K562 (cell line): ENCODE measurements around the gene PHF12. TPM values are rescaled to one million over a fixed set of nuclear protein-coding genes. Genes with fewer than 3 reads are reported as not detected.
A peak's percentile ranks its signal among the peaks of the same experiment; 100 is the strongest.

ENCODE experiments used
- ATAC-seq: fragments of 200-7000 bp; cut with Tn5 transposase; 3 replicates; pipeline ENCODE4 v1.9.1; 2020; ENCODE audit warnings: moderate library complexity
- BruUV-seq: library from RNA; stranded (reverse); fragments of 400-500 nt; replicated peaks from 2 replicates; lab custom pipeline; 2021; lab: Mats Ljungman, UMichigan
- CTCF ChIA-PET: fragments of 300-600 bp; formaldehyde crosslinking; extraction: SDS; loops from one replicate; lab custom pipeline; 2021; ENCODE audit warnings: low intra/inter-chr PET ratio; lab: Yijun Ruan, JAX
- POLR2A ChIA-PET: fragments of 300-600, 350-650 bp; sonication (Branson Sonifier 250); formaldehyde crosslinking; extraction: SDS; loops from one replicate; lab custom pipeline; 2021; ENCODE audit warnings: antibody characterized with exemption, inconsistent platforms; lab: Yijun Ruan, JAX
- DNase-seq, 4 experiments: peaks; one replicate each; pipeline versions ENCODE4 v3.0.0 to v3.0.0-alpha.2; 2011 to 2018; ENCODE audit warnings: low spot score in 3 of 4, mixed read lengths in 3 of 4; ENCODE audit errors: extremely low read depth in 1 of 4
- FAIRE-seq: peaks from 2 replicates; lab custom pipeline; 2011; peaks lifted over from hg19 to GRCh38; lab: Jason Lieb, UNC
- H2AFZ ChIP-seq: 2 replicates; pipeline ENCODE4 v1.6.0; 2011; ENCODE audit warnings: low read depth, low read length, control low read depth, inconsistent platforms
- H3K27ac ChIP-seq: fragments of 200-600 bp; 3 replicates; pipeline ENCODE4 v1.8.0; 2011; ENCODE audit warnings: low read depth, mild to moderate bottlenecking, control low read depth, inconsistent platforms, low read length, moderate library complexity, mixed read lengths; ENCODE audit errors: extremely low read depth
- H3K27me3 ChIP-seq, 2 experiments: fragments of 300-600 bp in 1 of 2; 2 replicates in 1 of 2; 3 replicates in 1 of 2; pipeline versions ENCODE4 v1.6.0 to v1.8.0; 2011; ENCODE audit warnings: inconsistent platforms in 2 of 2, low read length in 2 of 2, mild to moderate bottlenecking in 1 of 2, mixed read lengths in 1 of 2, moderate library complexity in 1 of 2; ENCODE audit not compliant: control insufficient read depth in 2 of 2, insufficient read depth in 2 of 2
- H3K36me3 ChIP-seq: fragments of 300-600 bp; 3 replicates; pipeline ENCODE4 v1.8.0; 2011; ENCODE audit warnings: mild to moderate bottlenecking, low read length, inconsistent platforms; ENCODE audit not compliant: control insufficient read depth, insufficient read depth
- H3K4me1 ChIP-seq, 2 experiments: fragments of 200-600 bp in 1 of 2; replicated peaks in 1 of 2; 2 replicates in 1 of 2; 3 replicates in 1 of 2; pipeline versions ENCODE4 v1.5.1 to v1.8.0; 2011; ENCODE audit warnings: inconsistent platforms in 2 of 2, low read length in 2 of 2, mild to moderate bottlenecking in 1 of 2, mixed read lengths in 1 of 2, moderate library complexity in 1 of 2; ENCODE audit not compliant: control insufficient read depth in 2 of 2, insufficient read depth in 2 of 2
- H3K4me2 ChIP-seq: 2 replicates; pipeline ENCODE4 v1.6.1; 2011; ENCODE audit warnings: low read length, control low read depth, inconsistent platforms, mixed read lengths; ENCODE audit not compliant: insufficient read depth
- H3K4me3 ChIP-seq: fragments of 200-600 bp; sonication (generic), shearing (Covaris generic); 2 replicates; pipeline ENCODE4 v1.5.1; 2016; ENCODE audit warnings: control low read depth, inconsistent platforms
- H3K79me2 ChIP-seq: fragments of 200-600 bp; 3 replicates; pipeline ENCODE4 v1.8.0; 2011; ENCODE audit warnings: low read length, inconsistent platforms; ENCODE audit not compliant: control insufficient read depth, insufficient read depth
- H3K9ac ChIP-seq, 2 experiments: 2 replicates each; pipeline versions ENCODE4 v1.6.0 to v1.6.1; 2011; ENCODE audit warnings: low read depth in 2 of 2, low read length in 2 of 2, control low read depth in 1 of 2, inconsistent platforms in 1 of 2, mild to moderate bottlenecking in 1 of 2, mixed read lengths in 1 of 2; ENCODE audit not compliant: insufficient read depth in 1 of 2
- H3K9me1 ChIP-seq: one replicate; pipeline ENCODE4 v1.6.0; 2011; ENCODE audit warnings: inconsistent platforms, mild to moderate bottlenecking, low read length, moderate library complexity; ENCODE audit not compliant: control insufficient read depth, insufficient read depth
- H3K9me3 ChIP-seq: replicated peaks from 2 replicates; pipeline ENCODE4 v1.5.1; 2011; ENCODE audit warnings: low read depth, low read length, inconsistent platforms; ENCODE audit not compliant: control insufficient read depth, insufficient read depth
- H4K20me1 ChIP-seq: replicated peaks from 2 replicates; pipeline ENCODE4 v1.6.1; 2011; ENCODE audit warnings: low read length, inconsistent platforms, mixed read lengths; ENCODE audit not compliant: control insufficient read depth, insufficient read depth
- ARID3A ChIP-seq: IDR thresholded peaks from 2 replicates; pipeline ENCODE4 v1.6.1; 2012; ENCODE audit warnings: low read depth, low read length, improper control_type of control experiment, borderline replicate concordance
- ARNT ChIP-seq, 2 experiments: fragments of 450-650 bp; IDR thresholded peaks; 2 replicates each; pipeline ENCODE4 v1.6.1; 2016; ENCODE audit warnings: mild to moderate bottlenecking in 1 of 2
- CHD4 ChIP-seq: fragments of 200-600 bp; sonication (generic); IDR thresholded peaks from 3 replicates; pipeline ENCODE4 v1.6.1; 2012; ENCODE audit warnings: low read depth, mild to moderate bottlenecking, mixed read lengths, low read length, inconsistent platforms; ENCODE audit not compliant: insufficient read depth, insufficient replicate concordance, poor library complexity, severe bottlenecking
- FUS ChIP-seq: fragments of 200-400 bp; formaldehyde crosslinking; optimal IDR thresholded peaks from 2 replicates; pipeline ENCODE3; 2017; ENCODE audit warnings: low read depth, low read length
- KDM2B ChIP-seq: fragments of 250-450 bp; sonication (Bioruptor Pico); IDR thresholded peaks from 2 replicates; pipeline ENCODE4 v1.8.0; 2021; ENCODE audit warnings: mild to moderate bottlenecking, moderate library complexity
- MED1 ChIP-seq: sonication (generic); formaldehyde crosslinking; IDR thresholded peaks from 2 replicates; pipeline ENCODE4 v1.8.1; 2023; ENCODE audit warnings: missing genetic modification reagents, borderline replicate concordance
- NR2C1 ChIP-seq, 2 experiments: fragments of 450-650 bp; IDR thresholded peaks; 2 replicates each; pipeline ENCODE4 v1.6.1; 2017; ENCODE audit warnings: mild to moderate bottlenecking in 2 of 2, antibody characterized with exemption in 1 of 2, inconsistent platforms in 1 of 2, missing compliant biosample characterization in 1 of 2, missing genetic modification characterization in 1 of 2
- PREB ChIP-seq: sonication (generic); formaldehyde crosslinking; IDR thresholded peaks from 2 replicates; pipeline ENCODE4 v1.8.1; 2023; ENCODE audit warnings: mild to moderate bottlenecking, missing genetic modification reagents
- RERE ChIP-seq: sonication (generic); formaldehyde crosslinking; IDR thresholded peaks from 2 replicates; pipeline ENCODE4 v1.8.0; 2023; ENCODE audit warnings: missing genetic modification reagents, mild to moderate bottlenecking, borderline replicate concordance
- SMARCA5 ChIP-seq: fragments of 450-650 bp; IDR thresholded peaks from 2 replicates; pipeline ENCODE4 v1.6.1; 2016
- SMARCB1 ChIP-seq: IDR thresholded peaks from 2 replicates; pipeline ENCODE4 v1.6.1; 2011; ENCODE audit warnings: improper control_type of control experiment, low read depth; ENCODE audit not compliant: insufficient read length
- THRA ChIP-seq: fragments of 450-650 bp; IDR thresholded peaks from 2 replicates; pipeline ENCODE4 v1.6.1; 2017; ENCODE audit warnings: mild to moderate bottlenecking, moderate library complexity
- WGBS: fragments of 100-300 bp; shearing (Covaris generic); methylation state at CpG from one replicate; pipeline ENCODE4 v1.1.6; 2016; ENCODE audit warnings: low coverage, mixed read lengths; ENCODE audit not compliant: insufficient coverage; ENCODE audit errors: missing lambda C conversion rate; 5-methylcytosine and 5-hydroxymethylcytosine counted together
- in situ Hi-C: fragments of 300-500 bp; cut with MboI; formaldehyde crosslinking; loops from 4 replicates; pipeline ENCODE4 v1.15.0; 2018; ENCODE audit warnings: inconsistent platforms, mixed read lengths
- intact Hi-C: fragments of 100-400 bp; cut with micrococcal nuclease; formaldehyde crosslinking; loops from 2 replicates; pipeline ENCODE4 v1.14.2; 2022
- polyA plus RNA-seq, 8 experiments: library from polyadenylated mRNA; depleted of rRNA in 4 of 8; stranded (reverse) in 5 of 8; unstranded in 3 of 8; fragments of >200 nt; fragmentation: Nextera tagmentation in 2 of 8; fragmentation: Illumina TruSeq in 1 of 8; extraction: Ambion mirVana in 2 of 8; extraction: Trizol in 1 of 8; gene quantifications; 2 replicates each; pipeline versions ENCODE4 v1.2.1 to v1.2.3, GENCODE V29; 2011 to 2014; ENCODE audit warnings: inconsistent platforms in 1 of 8, missing spikeins in 1 of 8
- total RNA-seq, 7 experiments: library from RNA; depleted of rRNA in 6 of 7; stranded (reverse); fragments of >200 nt in 6 of 7; fragmentation: Illumina TruSeq in 2 of 7; extraction: Trizol in 2 of 7; gene quantifications; 2 replicates each; pipeline versions ENCODE4 v1.2.1 to v1.2.3, GENCODE V29; 2011 to 2021; ENCODE audit warnings: low replicate concordance in 1 of 7

Gene PHF12
- total and polyA plus RNA-seq, 9 of the 15 experiments (the other 6 are each of a cell fraction or from before 2014, with no cell fraction given): 0.82 to 31.3 (median 13.5) TPM

GRCh38 chr17:28896491-28896883, 54.8 kb downstream of the PHF12 start:
- in situ Hi-C loops: loop anchor here (5.0 kb wide), 1 partner anchor 129 kb away; no protein-coding TSS in a partner anchor
- H3K9ac ChIP-seq: peak overlapping the region; percentile 86 to 91
- ATAC-seq: no peak
- H3K27me3 ChIP-seq: no peaks in the 10 kb centered on the region
- H3K36me3 ChIP-seq: peaks cover 44% of the 10 kb centered on the region
- ChIA-PET CTCF (interaction anchor here (1.6 to 1.7 kb wide), 2 partner anchors 48 to 133 kb away, joined by 6 to 10 read pairs; no protein-coding TSS in a partner anchor), POLR2A (interaction anchor here (0.5 to 1.6 kb wide), 15 partner anchors 8 to 184 kb away, joined by 3 to 6 read pairs (median 3); partner anchors contain the start of genes NEK8 and TLCD1)
- H3K27ac ChIP-seq: peak overlapping the region; percentile 91
- WGBS: 1% methylated on average over 5 of the region's 5 CpGs
- no peak overlapping the region for H2AFZ ChIP-seq
- H3K79me2 ChIP-seq: peaks cover 64% of the 10 kb centered on the region
- no peak for FAIRE-seq
- H3K9me1 ChIP-seq: no peaks in the 10 kb centered on the region
- H3K4me1 ChIP-seq: peaks cover 33 to 47% of the 10 kb centered on the region in 2 experiments
- H4K20me1 ChIP-seq: no peaks in the 10 kb centered on the region
- intact Hi-C loops: loop anchor here (5.0 kb wide), 1 partner anchor 249 kb away; the partner anchor contains the start of gene BLTP2
- peak overlapping the region; percentile 95 for H3K4me3 ChIP-seq
- H3K4me2 ChIP-seq: peak overlapping the region; percentile 89
- no peak for DNase-seq
- no TSS peak for BruUV-seq
- no peaks in the 10 kb centered on the region for H3K9me3 ChIP-seq
- TF ChIP-seq CHD4 (no peak), NR2C1 (IDR thresholded peaks at IDR 0.05) (no peak), NR2C1 (tag; IDR thresholded peaks at IDR 0.05) (no peak), MED1 (CRISPR knock-in tag) (no peak), ARID3A (no peak), KDM2B (no peak), SMARCB1 (no peak), THRA (no peak), SMARCA5 (no peak), FUS (no peak), PREB (CRISPR knock-in tag) (0 out of 2 replicates have a peak, but pooled peaks have one; percentile 7), ARNT (IDR thresholded peaks at IDR 0.05) (no peak), RERE (peak; percentile 49; the same call in 1 of the 2 replicates)
